NCI-H748 treated with DMSO at 0.1 percent for 48 hours (cell line): ENCODE results near the gene ZNRF2.
"Not testable (repeated sequence)": the region's sequence is repeated elsewhere in the genome, so short reads cannot be mapped to it uniquely, and the experiment has no call there.

ENCODE experiments used
- DNase-seq: peaks from one replicate; lab custom pipeline; 2025; lab: John Stamatoyannopoulos, UW

The ZNRF2 gene

GRCh38 chr7:30289634-30290033, 5.2 kb downstream of the ZNRF2 start:
- DNase-seq: not testable (repeated sequence)

- DNase-seq: not testable (repeated sequence)
These were observed 5.9 kb downstream of the ZNRF2 start for GRCh38 chr7:30290317-30290716.

- DNase-seq: not testable (repeated sequence)
These were observed 8.1 kb downstream of the ZNRF2 start for GRCh38 chr7:30292416-30293038.

GRCh38 chr7:30296304-30296703, 11.9 kb downstream of the ZNRF2 start:
- not testable (repeated sequence) for DNase-seq

GRCh38 chr7:30297499-30297898, 13.1 kb downstream of the ZNRF2 start:
- DNase-seq: not testable (repeated sequence)

- DNase-seq: not testable (repeated sequence)
These were observed 14.0 kb downstream of the ZNRF2 start for GRCh38 chr7:30298409-30298808.

GRCh38 chr7:30301751-30302150, 17.4 kb downstream of the ZNRF2 start:
- DNase-seq: no peak

GRCh38 chr7:30302656-30303311, 18.4 kb downstream of the ZNRF2 start:
- no peak for DNase-seq

GRCh38 chr7:30303312-30304039, 19.1 kb downstream of the ZNRF2 start:
- no peak for DNase-seq

GRCh38 chr7:30304177-30304884, 19.9 kb downstream of the ZNRF2 start:
- DNase-seq: no peak

GRCh38 chr7:30306976-30307375, 22.6 kb downstream of the ZNRF2 start:
- no peak for DNase-seq

GRCh38 chr7:30308389-30308788, 24.0 kb downstream of the ZNRF2 start:
- DNase-seq: no peak

- no peak for DNase-seq
These were observed 24.9 kb downstream of the ZNRF2 start for GRCh38 chr7:30309302-30309701.

GRCh38 chr7:30309842-30310435, 25.5 kb downstream of the ZNRF2 start:
- no peak for DNase-seq

- DNase-seq: no peak
These were observed 26.4 kb downstream of the ZNRF2 start for GRCh38 chr7:30310674-30311362.

GRCh38 chr7:30312178-30312577, 27.8 kb downstream of the ZNRF2 start:
- DNase-seq: no peak

GRCh38 chr7:30313348-30313747, 29.0 kb downstream of the ZNRF2 start:
- no peak for DNase-seq

- DNase-seq: no peak
These were observed 29.4 kb downstream of the ZNRF2 start for GRCh38 chr7:30313793-30314192.

- DNase-seq: no peak
These were observed 31.2 kb downstream of the ZNRF2 start for GRCh38 chr7:30315589-30315988.

GRCh38 chr7:30320392-30320791, 36.0 kb downstream of the ZNRF2 start:
- no peak for DNase-seq

- no peak for DNase-seq
These were observed 36.9 kb downstream of the ZNRF2 start for GRCh38 chr7:30321089-30321881.
